H1 (cell line): ENCODE data around the gene C22orf39. TPM values are rescaled to one million over a fixed set of nuclear protein-coding genes. Genes with fewer than 3 reads are reported as not detected.

Source experiments
- TCF12 ChIP-seq: IDR thresholded peaks from 2 replicates; pipeline ENCODE4 v1.6.1; 2011; ENCODE audit warnings: low read depth, mild to moderate bottlenecking, low read length
- polyA plus RNA-seq, 7 experiments: library from polyadenylated mRNA; depleted of rRNA in 3 of 7; stranded (reverse) in 5 of 7; unstranded in 2 of 7; fragments of >200 nt in 5 of 7; fragments of 200-250 nt in 2 of 7; gene quantifications; 1 replicate in 5 of 7; 2 replicates in 1 of 7; 4 replicates in 1 of 7; pipeline versions ENCODE4 v1.2.1 to v1.2.3, GENCODE V29; 2011 to 2013; ENCODE audit warnings: missing spikeins in 2 of 7, mixed read lengths in 2 of 7
- total RNA-seq: library from RNA; stranded (reverse); fragmentation: NEBNext Ultra II Directional; extraction: Animal tissue kit (Norgen Biotek cat#: 25700); gene quantifications from 2 replicates; pipeline ENCODE4 v1.2.1, GENCODE V29; 2021

C22orf39 gene
- total and polyA plus RNA-seq, 2 of the 8 experiments (the other 6 are each of a cell fraction or from before 2014, with no cell fraction given), result 22.7 to 27.7 TPM

GRCh38 chr22:19405133-19405532, 42.4 kb downstream of the C22orf39 start (continued):
- TF ChIP-seq TCF12, result no peak
